Rectal smooth muscle tissue (tissue), 1 donor: ENCODE results near the gene ARPC3.
"Not testable (repeated sequence)": the region's sequence is repeated elsewhere in the genome, so short reads cannot be mapped to it uniquely, and the experiment has no call there.

Experiments
- H3K27ac ChIP-seq: one replicate; pipeline ENCODE4 v1.7.0; 2013; ENCODE audit warnings: low read depth, low read length, inconsistent platforms
- H3K27me3 ChIP-seq: one replicate; pipeline ENCODE4 v1.7.0; 2013; ENCODE audit warnings: low read length; ENCODE audit not compliant: control insufficient read depth, insufficient read depth
- H3K36me3 ChIP-seq: one replicate; pipeline ENCODE4 v1.7.0; 2013; ENCODE audit warnings: low read length; ENCODE audit not compliant: control insufficient read depth, insufficient read depth
- H3K4me1 ChIP-seq: one replicate; pipeline ENCODE4 v1.7.0; 2013; ENCODE audit warnings: low read length; ENCODE audit not compliant: control insufficient read depth, insufficient read depth
- H3K4me3 ChIP-seq: one replicate; pipeline ENCODE4 v1.7.0; 2013; ENCODE audit warnings: low read length
- H3K9ac ChIP-seq: one replicate; pipeline ENCODE4 v1.7.0; 2013; ENCODE audit warnings: low read length

The ARPC3 gene

GRCh38 chr12:110451263-110451662 is 1.1 kb upstream of the ARPC3 start:
- no peak overlapping the region for H3K9ac ChIP-seq
- H3K4me1 ChIP-seq = peaks cover 3% of the 10 kb centered on the region
- H3K36me3 ChIP-seq = no peaks in the 10 kb centered on the region
- H3K27ac ChIP-seq = no peak overlapping the region
- H3K27me3 ChIP-seq = no peaks in the 10 kb centered on the region
- H3K4me3 ChIP-seq = no peak overlapping the region

GRCh38 chr12:110444455-110444854 is 5.7 kb downstream of the ARPC3 start:
- H3K27ac ChIP-seq = no peak overlapping the region
- H3K36me3 ChIP-seq = peaks cover 12% of the 10 kb centered on the region

GRCh38 chr12:110436231-110436630 is 13.9 kb downstream of the ARPC3 start:
- Histone ChIP-seq H3K27me3 (no peaks in the 10 kb centered on the region), H3K4me3 (no peak overlapping the region), H3K4me1 (no peaks in the 10 kb centered on the region), H3K27ac (no peak overlapping the region), H3K36me3 (peaks cover 11% of the 10 kb centered on the region), H3K9ac (no peak overlapping the region)

More at GRCh38 chr12:110444455-110444854, 5.7 kb downstream of the ARPC3 start:
- Histone ChIP-seq H3K4me1 (peaks cover 3% of the 10 kb centered on the region), H3K27me3 (no peaks in the 10 kb centered on the region), H3K9ac (no peak overlapping the region), H3K4me3 (no peak overlapping the region)

GRCh38 chr12:110431957-110432587 is 18.1 kb downstream of the ARPC3 start:
- no peaks in the 10 kb centered on the region for H3K27me3 ChIP-seq
- no peak overlapping the region for H3K9ac ChIP-seq
- no peak overlapping the region for H3K27ac ChIP-seq
- no peaks in the 10 kb centered on the region for H3K4me1 ChIP-seq
- peaks cover 6% of the 10 kb centered on the region for H3K36me3 ChIP-seq
- H3K4me3 ChIP-seq = no peak overlapping the region

- not testable (repeated sequence) for H3K9ac ChIP-seq, H3K27me3 ChIP-seq, H3K4me3 ChIP-seq, H3K4me1 ChIP-seq, H3K27ac ChIP-seq, H3K36me3 ChIP-seq
These were observed 20.5 kb downstream of the ARPC3 start for GRCh38 chr12:110429676-110430075.

- H3K27me3 ChIP-seq = no peaks in the 10 kb centered on the region
- H3K36me3 ChIP-seq = no peaks in the 10 kb centered on the region
- H3K4me3 ChIP-seq = no peak overlapping the region
- H3K27ac ChIP-seq = no peak overlapping the region
- H3K4me1 ChIP-seq = peaks cover 2% of the 10 kb centered on the region
- no peak overlapping the region for H3K9ac ChIP-seq
These were observed 23.7 kb downstream of the ARPC3 start for GRCh38 chr12:110426406-110426805.

GRCh38 chr12:110424237-110424636 is 25.9 kb downstream of the ARPC3 start:
- Histone ChIP-seq H3K9ac (no peak overlapping the region), H3K4me3 (no peak overlapping the region), H3K36me3 (no peaks in the 10 kb centered on the region), H3K27me3 (no peaks in the 10 kb centered on the region), H3K27ac (no peak overlapping the region), H3K4me1 (peaks cover 2% of the 10 kb centered on the region)

GRCh38 chr12:110421701-110422100 is 28.4 kb downstream of the ARPC3 start:
- peaks cover 2% of the 10 kb centered on the region for H3K4me1 ChIP-seq
- H3K27me3 ChIP-seq = no peaks in the 10 kb centered on the region
- no peak overlapping the region for H3K4me3 ChIP-seq
- H3K27ac ChIP-seq = peak overlapping the region; percentile 48
- H3K36me3 ChIP-seq = no peaks in the 10 kb centered on the region
- no peak overlapping the region for H3K9ac ChIP-seq

GRCh38 chr12:110421159-110421661 is 28.9 kb downstream of the ARPC3 start:
- Histone ChIP-seq H3K36me3 (no peaks in the 10 kb centered on the region), H3K27ac (no peak overlapping the region)

GRCh38 chr12:110420644-110421043 is 29.5 kb downstream of the ARPC3 start:
- not testable (repeated sequence) for H3K27me3 ChIP-seq, H3K4me3 ChIP-seq, H3K4me1 ChIP-seq, H3K9ac ChIP-seq, H3K36me3 ChIP-seq, H3K27ac ChIP-seq

More at GRCh38 chr12:110421159-110421661, 28.9 kb downstream of the ARPC3 start:
- Histone ChIP-seq H3K27me3 (no peaks in the 10 kb centered on the region), H3K9ac (no peak overlapping the region), H3K4me3 (no peak overlapping the region), H3K4me1 (peaks cover 2% of the 10 kb centered on the region)

- H3K9ac ChIP-seq, H3K4me1 ChIP-seq, H3K27ac ChIP-seq, H3K27me3 ChIP-seq, H3K4me3 ChIP-seq, H3K36me3 ChIP-seq: not testable (repeated sequence)
These were observed 33.0 kb downstream of the ARPC3 start for GRCh38 chr12:110417113-110417512.

- not testable (repeated sequence) for H3K36me3 ChIP-seq, H3K4me3 ChIP-seq, H3K4me1 ChIP-seq, H3K27me3 ChIP-seq, H3K27ac ChIP-seq, H3K9ac ChIP-seq
These were observed 40.1 kb downstream of the ARPC3 start for GRCh38 chr12:110410086-110410485.

GRCh38 chr12:110405126-110405662 is 44.9 kb downstream of the ARPC3 start:
- not testable (repeated sequence) for H3K36me3 ChIP-seq, H3K27ac ChIP-seq, H3K9ac ChIP-seq, H3K4me3 ChIP-seq, H3K4me1 ChIP-seq, H3K27me3 ChIP-seq
